Trophoblast cell (in vitro differentiated cells and primary cell): ENCODE results near the gene L3MBTL4.

Experiments
- DNase-seq, 2 donors: peaks; one replicate each; pipeline ENCODE4 v3.0.0-alpha.2; 2016
- H2AFZ ChIP-seq: 2 replicates; pipeline ENCODE4 v1.6.1; 2013; ENCODE audit warnings: low read length, moderate library complexity, mild to moderate bottlenecking; ENCODE audit not compliant: insufficient read depth, poor library complexity
- H2AK5ac ChIP-seq: 2 replicates; pipeline ENCODE4 v1.6.1; 2013; ENCODE audit warnings: mild to moderate bottlenecking, low read length
- H2BK120ac ChIP-seq: 2 replicates; pipeline ENCODE4 v1.6.1; 2013; ENCODE audit warnings: low read length, mild to moderate bottlenecking, moderate library complexity; ENCODE audit not compliant: insufficient read depth, poor library complexity
- H2BK12ac ChIP-seq: 2 replicates; pipeline ENCODE4 v1.6.1; 2013; ENCODE audit warnings: mild to moderate bottlenecking, low read length, moderate library complexity
- H2BK5ac ChIP-seq: 2 replicates; pipeline ENCODE4 v1.6.1; 2013; ENCODE audit warnings: low read length, low read depth, moderate library complexity, mild to moderate bottlenecking; ENCODE audit not compliant: poor library complexity
- H3K14ac ChIP-seq: 2 replicates; pipeline ENCODE4 v1.6.1; 2013; ENCODE audit warnings: mild to moderate bottlenecking, low read length
- H3K18ac ChIP-seq: 2 replicates; pipeline ENCODE4 v1.6.1; 2013; ENCODE audit warnings: mild to moderate bottlenecking, low read length
- H3K23ac ChIP-seq: 2 replicates; pipeline ENCODE4 v1.6.1; 2013; ENCODE audit warnings: low read length
- H3K27ac ChIP-seq: 2 replicates; pipeline ENCODE4 v1.5.1; 2013; ENCODE audit warnings: low read depth, mild to moderate bottlenecking, inconsistent platforms, low read length, moderate library complexity
- H3K27me3 ChIP-seq: 2 replicates; pipeline ENCODE4 v1.6.1; 2013; ENCODE audit warnings: inconsistent platforms, mild to moderate bottlenecking, low read length, moderate library complexity; ENCODE audit not compliant: insufficient read depth
- H3K36me3 ChIP-seq, 2 experiments: 1 replicate in 1 of 2; 2 replicates in 1 of 2; pipeline ENCODE4 v1.6.1; 2013; ENCODE audit warnings: low read length in 2 of 2, mild to moderate bottlenecking in 2 of 2, moderate library complexity in 1 of 2; ENCODE audit not compliant: insufficient read depth in 2 of 2, control insufficient read depth in 1 of 2
- H3K4ac ChIP-seq: 2 replicates; pipeline ENCODE4 v1.6.1; 2013; ENCODE audit warnings: low read depth, mild to moderate bottlenecking, low read length, moderate library complexity
- H3K4me1 ChIP-seq, 2 experiments: 1 replicate in 1 of 2; 2 replicates in 1 of 2; pipeline ENCODE4 v1.6.1; 2013; ENCODE audit warnings: low read length in 2 of 2, mild to moderate bottlenecking in 2 of 2, moderate library complexity in 1 of 2; ENCODE audit not compliant: insufficient read depth in 2 of 2, control insufficient read depth in 1 of 2
- H3K4me2 ChIP-seq: 2 replicates; pipeline ENCODE4 v1.6.1; 2013; ENCODE audit warnings: inconsistent platforms, mild to moderate bottlenecking, low read length, moderate library complexity
- H3K4me3 ChIP-seq: 2 replicates; pipeline ENCODE4 v1.5.1; 2013; ENCODE audit warnings: mild to moderate bottlenecking, low read depth, low read length, inconsistent platforms
- H3K79me1 ChIP-seq: one replicate; pipeline ENCODE4 v1.6.1; 2013; ENCODE audit warnings: low read length
- H3K79me2 ChIP-seq: 2 replicates; pipeline ENCODE4 v1.6.1; 2013; ENCODE audit warnings: low read length, mild to moderate bottlenecking; ENCODE audit not compliant: control insufficient read depth, insufficient read depth, poor library complexity
- H3K9ac ChIP-seq: 2 replicates; pipeline ENCODE4 v1.6.1; 2013; ENCODE audit warnings: mild to moderate bottlenecking, low read length
- H3K9me3 ChIP-seq: 2 replicates; pipeline ENCODE4 v1.6.1; 2013; ENCODE audit warnings: low read depth, mild to moderate bottlenecking, control low read depth, inconsistent platforms, low read length; ENCODE audit not compliant: insufficient read depth
- H4K12ac ChIP-seq: 2 replicates; pipeline ENCODE4 v1.6.1; 2013; ENCODE audit warnings: low read depth, mild to moderate bottlenecking, low read length, moderate library complexity
- H4K8ac ChIP-seq: 2 replicates; pipeline ENCODE4 v1.6.1; 2013; ENCODE audit warnings: low read depth, mild to moderate bottlenecking, low read length, moderate library complexity
- H4K91ac ChIP-seq: one replicate; pipeline ENCODE4 v1.6.1; 2013; ENCODE audit warnings: low read depth, mild to moderate bottlenecking, low read length, moderate library complexity
- WGBS: extraction: QIAGEN DNeasy Blood & Tissue Kit; methylation state at CpG from one replicate; pipeline ENCODE4 v1.1.7; 2013; ENCODE audit warnings: missing lambda C conversion rate; ENCODE audit not compliant: insufficient read length, insufficient coverage; ENCODE audit errors: extremely low coverage; 5-methylcytosine and 5-hydroxymethylcytosine counted together

Gene L3MBTL4

DNA sequence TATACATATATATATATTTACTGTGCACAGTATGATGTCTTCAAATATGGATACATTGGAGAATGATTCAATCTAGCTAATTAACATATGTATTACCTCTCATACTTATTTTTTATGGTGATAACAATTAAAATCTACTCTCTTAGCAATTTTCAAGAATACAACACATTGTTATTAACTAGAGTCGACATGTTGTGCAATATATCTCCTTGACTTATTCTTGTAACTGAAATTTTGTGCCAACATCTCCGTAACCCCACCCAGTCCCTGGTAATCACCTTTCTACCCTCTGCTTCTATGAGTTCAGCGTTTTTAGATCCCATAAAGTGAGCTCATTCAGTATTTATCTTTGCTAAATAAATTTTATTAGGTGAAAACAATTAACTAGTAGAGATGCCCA lies 303.0 kb downstream of the L3MBTL4 start:
- H2BK120ac ChIP-seq = no peak overlapping the region
- H3K18ac ChIP-seq = no peak overlapping the region
- H3K4ac ChIP-seq = no peak overlapping the region
- no peaks in the 10 kb centered on the region for H3K9me3 ChIP-seq
- no peak overlapping the region for H2BK12ac ChIP-seq
- H4K12ac ChIP-seq = no peak overlapping the region
- no peaks in the 10 kb centered on the region for H3K79me2 ChIP-seq
- H2AFZ ChIP-seq = no peak overlapping the region
- H3K27me3 ChIP-seq = no peaks in the 10 kb centered on the region
- WGBS = no CpG with 5 or more reads among the region's 3 CpGs
- H3K23ac ChIP-seq = no peak overlapping the region
- no peak overlapping the region for H3K4me3 ChIP-seq
- no peak overlapping the region for H2BK5ac ChIP-seq
- H3K36me3 ChIP-seq = no peaks in the 10 kb centered on the region
- no peak overlapping the region for H2AK5ac ChIP-seq
- no peak overlapping the region for H3K4me2 ChIP-seq
- no peak overlapping the region for H3K14ac ChIP-seq
- DNase-seq = no peak
- no peaks in the 10 kb centered on the region for H3K79me1 ChIP-seq
- no peak overlapping the region for H3K27ac ChIP-seq
- no peak overlapping the region for H4K91ac ChIP-seq
- no peak overlapping the region for H4K8ac ChIP-seq
- no peak overlapping the region for H3K9ac ChIP-seq
- no peaks in the 10 kb centered on the region for H3K4me1 ChIP-seq

- Histone ChIP-seq H3K27me3 (no peaks in the 10 kb centered on the region), H4K91ac (no peak overlapping the region), H3K4ac (no peak overlapping the region), H2AFZ (no peak overlapping the region), H4K8ac (no peak overlapping the region), H3K79me2 (no peaks in the 10 kb centered on the region), H3K18ac (no peak overlapping the region), H3K4me2 (no peak overlapping the region), H3K4me1 (no peaks in the 10 kb centered on the region), H2BK5ac (no peak overlapping the region), H2AK5ac (no peak overlapping the region), H2BK120ac (no peak overlapping the region), H4K12ac (no peak overlapping the region), H3K36me3 (no peaks in the 10 kb centered on the region), H3K9ac (no peak overlapping the region), H3K4me3 (no peak overlapping the region), H3K14ac (no peak overlapping the region), H2BK12ac (no peak overlapping the region), H3K23ac (no peak overlapping the region), H3K27ac (no peak overlapping the region), H3K9me3 (no peaks in the 10 kb centered on the region), H3K79me1 (no peaks in the 10 kb centered on the region)
- WGBS = no CpG with 5 or more reads among the region's 6 CpGs
- DNase-seq = no peak
These were observed 305.0 kb downstream of the L3MBTL4 start for GRCh38 chr18:6109743-6110142.

DNA sequence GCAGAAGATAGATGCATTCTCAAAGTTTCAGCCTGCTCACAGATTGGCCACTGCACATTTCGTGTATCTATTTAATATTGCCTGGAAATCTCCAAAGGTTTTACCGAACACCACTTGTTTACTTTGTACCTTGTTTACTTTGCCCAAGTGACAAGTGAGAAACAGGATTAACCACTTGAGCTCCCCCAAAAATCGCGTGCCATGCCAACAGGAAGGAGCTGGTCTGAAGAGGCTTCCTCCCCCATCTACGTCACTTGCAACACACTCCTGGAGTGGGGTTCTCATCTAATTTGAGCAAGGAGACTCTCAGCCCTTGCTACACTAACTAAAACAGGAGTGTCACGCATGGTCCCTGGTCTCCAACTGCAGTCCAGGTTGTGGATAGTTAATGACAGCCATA lies 306.9 kb downstream of the L3MBTL4 start:
- H2AFZ ChIP-seq = no peak overlapping the region
- H3K4me3 ChIP-seq = no peak overlapping the region
- no peaks in the 10 kb centered on the region for H3K4me1 ChIP-seq
- no peak overlapping the region for H2AK5ac ChIP-seq
- H3K14ac ChIP-seq = no peak overlapping the region
- no CpG with 5 or more reads among the region's 6 CpGs for WGBS
- no peak overlapping the region for H3K18ac ChIP-seq
- no peak overlapping the region for H2BK5ac ChIP-seq
- H3K4ac ChIP-seq = no peak overlapping the region
- no peak for DNase-seq
- H4K8ac ChIP-seq = no peak overlapping the region
- no peak overlapping the region for H3K9ac ChIP-seq
- H4K12ac ChIP-seq = no peak overlapping the region
- no peak overlapping the region for H3K27ac ChIP-seq
- H3K9me3 ChIP-seq = no peaks in the 10 kb centered on the region
- H3K79me2 ChIP-seq = no peaks in the 10 kb centered on the region
- H3K4me2 ChIP-seq = no peak overlapping the region
- H3K79me1 ChIP-seq = no peaks in the 10 kb centered on the region
- no peak overlapping the region for H2BK120ac ChIP-seq
- H2BK12ac ChIP-seq = no peak overlapping the region
- H3K36me3 ChIP-seq = no peaks in the 10 kb centered on the region
- no peak overlapping the region for H3K23ac ChIP-seq
- no peaks in the 10 kb centered on the region for H3K27me3 ChIP-seq
- H4K91ac ChIP-seq = no peak overlapping the region

GRCh38 chr18:6106091-6106685 lies 308.5 kb downstream of the L3MBTL4 start:
- H3K23ac ChIP-seq = no peak overlapping the region
- H3K14ac ChIP-seq = no peak overlapping the region
- H4K91ac ChIP-seq = no peak overlapping the region
- H4K12ac ChIP-seq = no peak overlapping the region
- no CpG with 5 or more reads among the region's 1 CpG for WGBS
- no peaks in the 10 kb centered on the region for H3K27me3 ChIP-seq
- H3K18ac ChIP-seq = no peak overlapping the region
- H3K9ac ChIP-seq = no peak overlapping the region
- H2AK5ac ChIP-seq = no peak overlapping the region
- no peak overlapping the region for H3K27ac ChIP-seq
- H2AFZ ChIP-seq = no peak overlapping the region
- H3K79me2 ChIP-seq = no peaks in the 10 kb centered on the region
- no peak overlapping the region for H3K4me3 ChIP-seq
- H3K4ac ChIP-seq = no peak overlapping the region
- no peak overlapping the region for H3K4me2 ChIP-seq
- H2BK120ac ChIP-seq = no peak overlapping the region
- H3K4me1 ChIP-seq = no peaks in the 10 kb centered on the region
- DNase-seq = no peak
- no peak overlapping the region for H2BK5ac ChIP-seq
- no peaks in the 10 kb centered on the region for H3K36me3 ChIP-seq
- no peaks in the 10 kb centered on the region for H3K9me3 ChIP-seq
- H2BK12ac ChIP-seq = no peak overlapping the region
- no peak overlapping the region for H4K8ac ChIP-seq
- no peaks in the 10 kb centered on the region for H3K79me1 ChIP-seq
